ENCODE measurements around the gene DOK7.
"Not testable (repeated sequence)": the region's sequence is repeated elsewhere in the genome, so short reads cannot be mapped to it uniquely, and the experiment has no call there.

Gene DOK7

DNA sequence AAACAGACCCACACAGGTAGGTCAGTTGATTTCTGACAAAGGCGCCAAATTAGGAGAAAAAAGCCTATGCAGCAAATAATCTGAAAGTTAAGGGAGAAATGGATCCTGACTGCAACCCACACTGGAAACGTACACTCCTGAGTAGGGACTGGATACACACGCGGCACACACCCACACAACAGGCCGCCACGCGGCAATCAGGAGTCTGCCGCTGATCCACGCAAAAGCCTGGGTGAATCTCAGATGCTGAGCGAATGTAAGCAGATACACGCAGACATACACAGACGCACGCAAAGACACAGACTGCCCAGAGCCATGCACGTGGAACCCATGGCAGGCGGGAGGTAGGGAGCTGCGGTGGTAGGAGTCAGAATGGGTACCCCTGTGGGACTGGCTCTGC lies 47.4 kb downstream of the DOK7 start:
- TF ChIP-seq, protein P1, sequence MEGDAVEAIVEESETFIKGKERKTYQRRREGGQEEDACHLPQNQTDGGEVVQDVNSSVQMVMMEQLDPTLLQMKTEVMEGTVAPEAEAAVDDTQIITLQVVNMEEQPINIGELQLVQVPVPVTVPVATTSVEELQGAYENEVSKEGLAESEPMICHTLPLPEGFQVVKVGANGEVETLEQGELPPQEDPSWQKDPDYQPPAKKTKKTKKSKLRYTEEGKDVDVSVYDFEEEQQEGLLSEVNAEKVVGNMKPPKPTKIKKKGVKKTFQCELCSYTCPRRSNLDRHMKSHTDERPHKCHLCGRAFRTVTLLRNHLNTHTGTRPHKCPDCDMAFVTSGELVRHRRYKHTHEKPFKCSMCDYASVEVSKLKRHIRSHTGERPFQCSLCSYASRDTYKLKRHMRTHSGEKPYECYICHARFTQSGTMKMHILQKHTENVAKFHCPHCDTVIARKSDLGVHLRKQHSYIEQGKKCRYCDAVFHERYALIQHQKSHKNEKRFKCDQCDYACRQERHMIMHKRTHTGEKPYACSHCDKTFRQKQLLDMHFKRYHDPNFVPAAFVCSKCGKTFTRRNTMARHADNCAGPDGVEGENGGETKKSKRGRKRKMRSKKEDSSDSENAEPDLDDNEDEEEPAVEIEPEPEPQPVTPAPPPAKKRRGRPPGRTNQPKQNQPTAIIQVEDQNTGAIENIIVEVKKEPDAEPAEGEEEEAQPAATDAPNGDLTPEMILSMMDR (IDR thresholded peaks at IDR 0.05; ENCODE audit: low read depth, low read length, missing control alignments): no peak

DNA sequence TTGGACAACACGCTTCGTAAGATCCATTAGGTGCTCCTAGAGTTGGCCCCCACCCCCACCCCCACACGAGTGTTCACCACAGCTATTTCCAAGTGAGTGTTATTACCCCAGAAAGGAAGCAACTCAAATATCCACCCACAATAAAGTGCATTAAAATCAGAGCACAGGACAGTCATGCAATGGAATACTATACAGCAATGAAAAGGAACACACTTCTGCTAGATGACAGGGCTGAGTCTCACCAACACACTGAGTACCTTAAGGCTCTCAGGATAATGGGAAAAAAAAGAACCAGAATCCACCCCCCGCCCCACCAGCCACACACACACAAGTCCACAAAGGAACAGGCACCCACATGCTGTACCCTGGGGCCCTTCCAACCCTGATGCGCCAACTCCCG lies 48.1 kb downstream of the DOK7 start:
- H3K4me3 ChIP-seq (replicated peaks; ENCODE audit: low read depth, low read length): no peak overlapping the region
- TF ChIP-seq, protein P1 (IDR thresholded peaks at IDR 0.05; ENCODE audit: low read depth, low read length, missing control alignments): no peak
- no peak for DNase-seq (ENCODE audit: extremely low read depth, low read depth)

More for the DNA sequence above, 47.4 kb downstream of the DOK7 start:
- H3K4me3 ChIP-seq (replicated peaks; ENCODE audit: low read depth, low read length): no peak overlapping the region
- no peak for DNase-seq (ENCODE audit: extremely low read depth, low read depth)

DNA sequence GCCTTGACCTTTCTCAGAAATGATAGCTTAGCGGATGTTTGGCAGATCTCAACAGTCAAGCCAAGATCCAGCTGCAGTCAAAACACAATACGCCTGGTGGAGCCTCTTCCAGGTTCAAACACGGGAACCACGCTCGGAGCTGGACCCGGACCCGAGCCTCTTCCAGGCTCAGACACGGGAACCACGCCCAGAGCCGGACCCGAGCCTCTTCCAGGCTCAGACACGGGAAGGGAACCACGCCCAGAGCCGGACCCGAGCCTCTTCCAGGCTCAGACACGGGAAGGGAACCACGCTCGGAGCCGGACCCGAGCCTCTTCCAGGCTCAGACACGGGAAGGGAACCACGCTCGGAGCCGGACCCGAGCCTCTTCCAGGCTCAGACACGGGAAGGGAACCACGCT lies 48.5 kb downstream of the DOK7 start:
- H3K4me3 ChIP-seq (replicated peaks; ENCODE audit: low read depth, low read length); DNase-seq (ENCODE audit: extremely low read depth, low read depth): not testable (repeated sequence)

GRCh38 chr4:3512279-3512678 lies 49.2 kb downstream of the DOK7 start:
- no peak overlapping the region for H3K4me3 ChIP-seq (replicated peaks; ENCODE audit: low read depth, low read length)
- DNase-seq (ENCODE audit: extremely low read depth, low read depth): no peak
- TF ChIP-seq, protein P1 (IDR thresholded peaks at IDR 0.05; ENCODE audit: low read depth, low read length, missing control alignments): no peak

DNA sequence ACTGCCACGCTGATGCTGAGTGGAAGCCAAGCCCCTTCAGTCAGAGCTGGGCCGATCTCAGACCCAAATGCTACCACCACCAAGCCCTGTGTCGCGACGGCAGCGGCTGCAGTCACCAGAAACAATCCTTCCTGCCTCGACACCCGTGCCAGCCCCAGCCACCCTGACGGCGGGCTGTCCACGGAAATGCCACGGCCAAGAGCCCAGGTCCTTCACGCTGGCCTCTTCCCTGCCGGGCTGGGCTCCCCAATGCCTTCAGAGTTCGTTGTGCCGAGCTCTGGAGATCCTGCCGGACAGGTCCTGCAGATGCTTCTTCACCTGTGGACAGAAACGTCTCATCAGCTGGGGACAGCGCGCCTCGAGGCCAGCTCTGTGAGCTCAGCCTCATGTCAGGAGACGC lies 49.6 kb downstream of the DOK7 start:
- no peak overlapping the region for H3K4me3 ChIP-seq (replicated peaks; ENCODE audit: low read depth, low read length)
- DNase-seq (ENCODE audit: extremely low read depth, low read depth): no peak
- TF ChIP-seq, protein P1 (IDR thresholded peaks at IDR 0.05; ENCODE audit: low read depth, low read length, missing control alignments): no peak

DNA sequence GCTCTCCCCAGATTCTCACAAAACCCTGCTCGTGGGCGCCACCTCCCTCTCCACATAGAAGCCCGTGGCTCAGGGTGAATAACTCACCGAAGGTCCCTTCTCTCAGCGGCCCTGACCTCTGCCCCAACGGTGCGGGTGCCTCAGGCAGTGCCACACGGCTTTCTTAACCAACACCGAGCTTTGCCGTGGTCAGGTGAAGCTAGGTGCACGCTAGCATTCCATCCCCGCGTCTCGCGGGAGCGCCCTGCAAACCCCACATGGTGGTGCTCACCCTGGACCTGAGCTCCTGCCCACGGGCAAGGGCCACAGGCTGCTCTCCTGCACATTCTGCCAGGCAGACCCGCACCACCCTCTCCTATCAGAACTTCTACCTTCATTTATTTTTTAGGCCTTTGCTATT lies 50.7 kb downstream of the DOK7 start:
- no peak for DNase-seq (ENCODE audit: extremely low read depth, low read depth)
- TF ChIP-seq, protein P1 (IDR thresholded peaks at IDR 0.05; ENCODE audit: low read depth, low read length, missing control alignments): no peak
- no peak overlapping the region for H3K4me3 ChIP-seq (replicated peaks; ENCODE audit: low read depth, low read length)

DNA sequence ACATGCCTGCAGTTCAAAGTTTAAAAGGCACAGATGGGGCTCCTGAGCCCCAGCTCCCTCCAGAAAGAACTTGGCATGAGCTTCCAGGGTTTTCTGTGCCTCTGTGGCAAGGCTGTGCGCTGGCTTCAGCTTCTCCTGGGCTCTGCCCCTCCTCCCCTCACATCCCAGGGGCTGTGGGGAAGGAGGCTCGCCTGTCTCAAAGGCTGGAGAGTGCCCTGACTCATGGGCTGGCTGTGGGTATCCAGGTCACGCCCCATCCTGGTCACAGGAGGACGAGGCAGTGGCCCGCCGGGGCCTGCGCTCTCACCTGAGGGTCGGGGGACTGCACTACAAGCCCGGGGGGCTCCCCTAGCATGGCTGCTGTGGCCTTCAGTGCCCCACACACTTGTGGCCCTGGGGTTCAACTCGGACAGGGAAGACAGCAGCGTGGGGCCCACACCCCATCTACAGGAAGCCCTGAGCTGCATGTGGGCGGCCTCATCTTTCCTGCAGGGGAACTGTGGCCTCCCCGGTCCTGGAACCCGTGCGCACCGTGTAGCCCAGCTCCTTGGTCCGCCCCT lies 51.2 kb downstream of the DOK7 start:
- TF ChIP-seq, protein P1 (IDR thresholded peaks at IDR 0.05; ENCODE audit: low read depth, low read length, missing control alignments): no peak
- no peak overlapping the region for H3K4me3 ChIP-seq (replicated peaks; ENCODE audit: low read depth, low read length)
- DNase-seq (ENCODE audit: extremely low read depth, low read depth): no peak

All from HFF-Myc (cell line).